ENCODE results near the gene EXD3.

EXD3 gene

GRCh38 chr9:137432687-137433348 is 9.9 kb upstream of the EXD3 start:
- no peak for DNase-seq (ENCODE audit: low spot score)

GRCh38 chr9:137431416-137431931 is 8.5 kb upstream of the EXD3 start:
- DNase-seq (ENCODE audit: low spot score) = no peak

- no peak for DNase-seq (ENCODE audit: low spot score)
Observed at GRCh38 chr9:137430723-137431415, 7.9 kb upstream of the EXD3 start.

- DNase-seq (ENCODE audit: low spot score) = no peak
Observed at GRCh38 chr9:137429974-137430722, 7.2 kb upstream of the EXD3 start.

- DNase-seq (ENCODE audit: low spot score) = no peak
Observed at GRCh38 chr9:137429546-137429890, 6.6 kb upstream of the EXD3 start.

GRCh38 chr9:137428841-137429545 is 6.0 kb upstream of the EXD3 start:
- no peak for DNase-seq (ENCODE audit: low spot score)

- no peak for DNase-seq (ENCODE audit: low spot score)
Observed at GRCh38 chr9:137428311-137428630, 5.3 kb upstream of the EXD3 start.

GRCh38 chr9:137427454-137428310 is 4.7 kb upstream of the EXD3 start:
- no peak for DNase-seq (ENCODE audit: low spot score)

GRCh38 chr9:137426018-137426681 is 3.2 kb upstream of the EXD3 start:
- no peak for DNase-seq (ENCODE audit: low spot score)

- no peak for DNase-seq (ENCODE audit: low spot score)
Observed at GRCh38 chr9:137423514-137424291, 741 bp upstream of the EXD3 start.

- DNase-seq (ENCODE audit: low spot score) = peak; percentile 6
Observed at GRCh38 chr9:137421838-137422603, 941 bp downstream of the EXD3 start.

- DNase-seq (ENCODE audit: low spot score) = no peak
Observed at GRCh38 chr9:137417161-137418021, 5.6 kb downstream of the EXD3 start.

- DNase-seq (ENCODE audit: low spot score) = no peak
Observed at GRCh38 chr9:137416563-137417151, 6.3 kb downstream of the EXD3 start.

GRCh38 chr9:137416006-137416562 is 6.9 kb downstream of the EXD3 start:
- DNase-seq (ENCODE audit: low spot score) = no peak

GRCh38 chr9:137415451-137415850 is 7.5 kb downstream of the EXD3 start:
- DNase-seq (ENCODE audit: low spot score) = no peak

GRCh38 chr9:137412431-137412830 is 10.5 kb downstream of the EXD3 start:
- DNase-seq (ENCODE audit: low spot score) = no peak

- no peak for DNase-seq (ENCODE audit: low spot score)
Observed at GRCh38 chr9:137411645-137412380, 11.1 kb downstream of the EXD3 start.
